22Rv1 (cell line): ENCODE data around the gene CCDC196.
"Not testable (repeated sequence)": the region's sequence is repeated elsewhere in the genome, so short reads cannot be mapped to it uniquely, and the experiment has no call there.

ENCODE experiments used
- H3K27ac ChIP-seq: fragments of 450-650 bp; 2 replicates; pipeline ENCODE4 v1.5.1; 2017
- ZFX ChIP-seq: fragments of 450-650 bp; IDR thresholded peaks from 2 replicates; pipeline ENCODE4 v1.6.1; 2017; ENCODE audit warnings: antibody characterized with exemption, borderline replicate concordance
- TF ChIP-seq, protein P1 (sequence below): fragments of 450-650 bp; IDR thresholded peaks from 2 replicates; pipeline ENCODE4 v1.5.1; 2017; ENCODE audit warnings: mild to moderate bottlenecking

CCDC196 gene

DNA sequence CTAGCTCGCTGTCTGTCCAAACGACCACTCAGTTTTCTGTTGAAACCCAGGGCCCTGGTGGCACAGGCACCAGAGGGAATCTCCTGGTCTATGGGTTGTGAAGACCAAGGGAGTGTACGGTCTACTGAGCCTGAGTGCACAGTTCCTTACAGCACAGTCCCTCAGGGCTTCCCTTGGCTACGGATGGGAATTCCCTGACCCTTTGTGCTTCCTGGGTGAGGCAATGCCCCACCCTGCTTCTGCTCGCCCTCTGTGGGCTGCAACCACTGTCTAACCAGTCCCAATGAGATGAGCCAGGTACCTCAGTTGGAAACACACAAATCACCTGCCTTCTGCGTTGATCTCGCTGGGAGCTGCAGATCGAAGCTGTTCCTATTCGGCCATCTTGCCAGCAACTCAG lies 44.4 kb downstream of the CCDC196 start:
- H3K27ac ChIP-seq = no peak overlapping the region
- TF ChIP-seq ZFX = no peak
- TF ChIP-seq, protein P1, sequence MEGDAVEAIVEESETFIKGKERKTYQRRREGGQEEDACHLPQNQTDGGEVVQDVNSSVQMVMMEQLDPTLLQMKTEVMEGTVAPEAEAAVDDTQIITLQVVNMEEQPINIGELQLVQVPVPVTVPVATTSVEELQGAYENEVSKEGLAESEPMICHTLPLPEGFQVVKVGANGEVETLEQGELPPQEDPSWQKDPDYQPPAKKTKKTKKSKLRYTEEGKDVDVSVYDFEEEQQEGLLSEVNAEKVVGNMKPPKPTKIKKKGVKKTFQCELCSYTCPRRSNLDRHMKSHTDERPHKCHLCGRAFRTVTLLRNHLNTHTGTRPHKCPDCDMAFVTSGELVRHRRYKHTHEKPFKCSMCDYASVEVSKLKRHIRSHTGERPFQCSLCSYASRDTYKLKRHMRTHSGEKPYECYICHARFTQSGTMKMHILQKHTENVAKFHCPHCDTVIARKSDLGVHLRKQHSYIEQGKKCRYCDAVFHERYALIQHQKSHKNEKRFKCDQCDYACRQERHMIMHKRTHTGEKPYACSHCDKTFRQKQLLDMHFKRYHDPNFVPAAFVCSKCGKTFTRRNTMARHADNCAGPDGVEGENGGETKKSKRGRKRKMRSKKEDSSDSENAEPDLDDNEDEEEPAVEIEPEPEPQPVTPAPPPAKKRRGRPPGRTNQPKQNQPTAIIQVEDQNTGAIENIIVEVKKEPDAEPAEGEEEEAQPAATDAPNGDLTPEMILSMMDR = no peak

DNA sequence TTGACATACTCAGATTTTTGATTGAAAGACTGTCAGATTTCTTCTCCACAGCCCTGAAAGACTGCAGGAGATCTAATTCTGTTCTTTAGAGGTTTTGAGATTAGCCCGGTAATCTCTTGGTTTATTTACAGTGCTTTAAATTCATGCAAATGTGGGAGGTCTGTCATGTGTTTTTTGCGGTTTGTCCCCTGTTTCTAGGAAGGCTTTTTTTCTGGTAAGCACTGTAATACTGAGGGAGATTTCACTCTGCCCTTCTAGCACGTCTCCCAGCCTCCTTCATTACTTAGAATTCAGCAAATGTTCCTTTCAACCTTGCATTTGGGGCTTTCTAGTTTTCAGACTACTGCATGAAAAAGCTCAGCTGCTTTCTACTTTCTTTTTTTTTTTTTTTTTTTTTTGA lies 52.9 kb downstream of the CCDC196 start:
- TF ChIP-seq, protein P1 = no peak
- TF ChIP-seq ZFX = no peak

DNA sequence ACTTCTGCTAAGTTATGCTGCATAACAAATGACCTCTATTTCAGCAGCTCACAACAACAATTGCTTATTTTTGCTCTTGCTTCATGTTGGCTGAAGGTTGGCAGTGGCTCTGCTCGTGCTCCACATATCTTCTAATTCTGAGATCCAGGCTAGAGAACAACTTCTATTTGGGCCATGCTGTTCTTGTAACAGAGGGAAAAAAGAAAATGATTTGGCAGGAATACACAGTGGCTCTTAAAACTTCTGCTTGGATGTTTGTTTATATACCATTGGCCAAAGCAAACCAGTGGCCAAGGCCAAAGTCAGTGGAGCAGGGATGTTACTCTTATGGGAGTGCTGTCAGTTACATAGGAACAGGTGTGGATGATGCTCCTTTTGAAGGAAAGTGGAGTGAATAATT lies 53.9 kb downstream of the CCDC196 start:
- H3K27ac ChIP-seq = no peak overlapping the region
- TF ChIP-seq ZFX = no peak
- TF ChIP-seq, protein P1 = no peak

More for the DNA sequence above, 52.9 kb downstream of the CCDC196 start:
- H3K27ac ChIP-seq = no peak overlapping the region

DNA sequence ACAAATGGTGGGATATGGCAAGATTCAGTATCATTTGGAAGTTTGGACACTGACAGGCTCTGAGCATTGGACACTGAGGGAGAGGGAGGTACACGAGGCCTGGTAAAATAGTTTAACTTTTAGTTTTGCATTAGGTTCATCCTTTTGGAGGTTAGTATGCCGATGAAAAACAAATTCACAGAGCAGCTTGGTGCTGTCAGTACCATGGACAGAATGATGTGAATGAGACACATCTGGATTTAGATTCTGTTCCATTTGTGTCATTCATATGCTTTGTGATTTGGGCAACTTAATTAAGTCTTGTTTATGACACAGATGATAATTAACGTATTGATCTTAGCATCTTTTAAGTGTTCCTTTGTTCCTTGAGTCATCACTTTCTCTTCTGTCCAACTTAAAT lies 55.5 kb downstream of the CCDC196 start:
- TF ChIP-seq, protein P1 = no peak
- no peak for TF ChIP-seq ZFX
- no peak overlapping the region for H3K27ac ChIP-seq

DNA sequence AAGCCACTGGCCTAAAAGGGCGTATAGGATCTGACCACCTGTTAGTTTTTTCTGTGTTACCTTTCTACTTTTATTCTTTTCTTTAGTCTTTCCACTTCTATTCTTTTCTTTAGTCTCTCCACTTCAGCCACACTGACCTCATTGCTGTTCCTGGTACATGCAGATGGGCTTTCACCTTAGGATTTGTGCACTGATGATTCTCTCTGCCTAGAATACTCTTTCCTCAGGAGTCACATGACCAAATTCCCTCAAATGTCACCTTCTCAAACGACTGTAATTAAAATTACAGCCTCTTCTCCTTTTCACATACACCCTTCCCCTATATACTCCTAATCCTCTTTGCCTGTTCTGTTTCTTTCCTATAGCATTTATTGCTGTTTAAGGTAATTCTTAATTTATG lies 57.8 kb downstream of the CCDC196 start:
- TF ChIP-seq, protein P1 = no peak
- TF ChIP-seq ZFX = no peak
- no peak overlapping the region for H3K27ac ChIP-seq

DNA sequence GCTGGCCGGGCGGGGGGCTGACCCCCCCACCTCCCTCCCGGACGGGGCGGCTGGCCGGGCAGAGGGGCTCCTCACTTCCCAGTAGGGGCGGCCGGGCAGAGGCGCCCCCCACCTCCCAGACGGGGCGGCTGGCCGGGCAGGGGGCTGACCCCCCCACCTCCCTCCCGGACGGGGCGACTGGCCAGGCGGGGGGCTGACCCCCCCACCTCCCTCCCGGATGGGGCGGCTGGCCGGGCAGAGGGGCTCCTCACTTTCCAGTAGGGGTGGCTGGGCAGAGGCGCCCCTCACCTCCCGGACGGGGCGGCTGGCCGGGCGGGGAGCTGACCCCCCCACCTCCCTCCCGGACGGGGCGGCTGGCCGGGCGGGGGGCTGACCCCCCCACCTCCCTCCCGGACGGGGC lies 59.0 kb downstream of the CCDC196 start:
- H3K27ac ChIP-seq = not testable (repeated sequence)

DNA sequence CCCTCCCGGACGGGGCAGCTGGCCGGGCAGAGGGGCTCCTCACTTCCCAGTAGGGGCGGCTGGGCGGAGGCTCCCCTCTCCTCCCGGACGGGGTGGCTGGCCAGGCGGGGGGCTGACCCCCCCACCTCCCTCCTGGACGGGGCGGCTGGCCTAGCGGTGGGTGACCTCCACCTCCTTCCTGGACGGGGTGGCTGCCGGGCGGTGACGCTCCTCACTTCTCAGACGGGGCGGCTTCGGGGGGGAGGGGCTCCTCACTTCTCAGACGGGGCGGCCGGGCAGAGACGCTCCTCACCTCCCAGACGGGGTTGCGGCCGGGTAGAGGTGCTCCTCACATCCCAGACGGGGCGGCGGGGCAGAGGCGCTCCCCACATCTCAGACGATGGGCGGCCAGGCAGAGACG lies 59.6 kb downstream of the CCDC196 start:
- not testable (repeated sequence) for H3K27ac ChIP-seq
